ENCODE data around the gene SLC25A25. TPM values are rescaled to one million over a fixed set of nuclear protein-coding genes. Genes with fewer than 3 reads are reported as not detected.

The SLC25A25 gene
- total and polyA plus RNA-seq, 10 of the 15 experiments (the other 5 are each of a cell fraction or from before 2014, with no cell fraction given), result 0.04 to 17.1 (median 12.4) TPM; not detected in 1

DNA sequence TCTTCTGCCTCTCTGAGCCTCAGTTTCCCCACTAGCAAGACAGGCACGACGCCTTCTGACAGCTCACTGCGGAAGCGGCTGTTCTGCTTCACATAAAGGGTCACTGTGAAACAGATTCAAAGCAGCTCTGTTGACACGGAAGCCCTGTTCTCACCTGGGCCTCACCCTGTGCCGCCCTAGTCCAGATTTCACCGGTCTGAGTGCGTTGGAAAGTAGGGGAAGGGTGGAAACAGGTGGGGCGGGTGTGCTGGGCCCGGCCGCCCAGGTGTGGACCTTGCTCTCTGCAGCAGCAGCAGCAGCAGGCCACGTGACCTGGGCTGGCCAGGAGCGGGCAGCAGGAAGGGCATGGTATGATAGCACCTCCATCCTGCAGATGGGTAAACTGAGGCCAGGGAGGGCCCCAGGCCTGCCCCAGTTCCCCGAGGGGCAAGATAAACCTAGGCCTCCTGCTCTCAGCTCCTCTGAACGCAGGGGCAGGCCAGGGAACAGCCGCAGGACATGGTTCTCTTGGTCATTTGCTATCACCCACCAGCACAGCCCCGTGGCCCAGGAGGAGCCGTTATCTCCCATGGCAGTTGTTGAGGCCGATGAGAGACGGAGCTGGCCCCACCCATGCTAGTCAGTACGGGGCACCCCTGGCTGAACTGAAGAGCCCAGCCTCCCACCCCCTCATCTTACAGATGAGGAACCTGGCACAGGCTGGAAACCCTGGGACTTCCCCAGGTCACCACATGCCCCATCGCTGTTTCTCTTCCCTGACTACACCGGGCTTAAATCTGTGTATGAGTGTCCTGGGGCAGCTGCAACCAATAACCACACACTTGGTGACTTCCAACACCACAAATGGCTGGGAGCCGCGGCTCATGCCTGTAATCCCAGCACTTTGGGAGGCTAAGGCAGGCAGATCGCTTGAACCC, 47.4 kb downstream of the SLC25A25 start (continued):
- TF ChIP-seq PAX8 (IDR thresholded peaks at IDR 0.05), result no peak
- 0 out of 2 replicates have a peak, but pooled peaks have one; percentile 26 for TF ChIP-seq TBL1XR1 (IDR thresholded peaks at IDR 0.05; ENCODE audit: low read depth, low read length)
- TF ChIP-seq MYB (IDR thresholded peaks at IDR 0.05; ENCODE audit: borderline replicate concordance, low read depth, low read length), result no peak
- TF ChIP-seq KDM1A (IDR thresholded peaks at IDR 0.05; ENCODE audit: borderline replicate concordance), result no peak
- no peak for TF ChIP-seq SMC3 (IDR thresholded peaks at IDR 0.05; ENCODE audit: borderline replicate concordance, low read length)
- TF ChIP-seq ZNF622 (IDR thresholded peaks at IDR 0.05), result no peak
- TF ChIP-seq, protein P1, sequence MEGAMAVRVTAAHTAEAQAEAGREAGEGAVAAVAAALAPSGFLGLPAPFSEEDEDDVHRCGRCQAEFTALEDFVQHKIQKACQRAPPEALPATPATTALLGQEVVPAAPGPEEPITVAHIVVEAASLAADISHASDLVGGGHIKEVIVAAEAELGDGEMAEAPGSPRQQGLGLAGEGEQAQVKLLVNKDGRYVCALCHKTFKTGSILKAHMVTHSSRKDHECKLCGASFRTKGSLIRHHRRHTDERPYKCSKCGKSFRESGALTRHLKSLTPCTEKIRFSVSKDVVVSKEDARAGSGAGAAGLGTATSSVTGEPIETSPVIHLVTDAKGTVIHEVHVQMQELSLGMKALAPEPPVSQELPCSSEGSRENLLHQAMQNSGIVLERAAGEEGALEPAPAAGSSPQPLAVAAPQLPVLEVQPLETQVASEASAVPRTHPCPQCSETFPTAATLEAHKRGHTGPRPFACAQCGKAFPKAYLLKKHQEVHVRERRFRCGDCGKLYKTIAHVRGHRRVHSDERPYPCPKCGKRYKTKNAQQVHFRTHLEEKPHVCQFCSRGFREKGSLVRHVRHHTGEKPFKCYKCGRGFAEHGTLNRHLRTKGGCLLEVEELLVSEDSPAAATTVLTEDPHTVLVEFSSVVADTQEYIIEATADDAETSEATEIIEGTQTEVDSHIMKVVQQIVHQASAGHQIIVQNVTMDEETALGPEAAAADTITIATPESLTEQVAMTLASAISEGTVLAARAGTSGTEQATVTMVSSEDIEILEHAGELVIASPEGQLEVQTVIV (IDR thresholded peaks at IDR 0.05; ENCODE audit: borderline replicate concordance, partially characterized antibody), result no peak
- no peak for TF ChIP-seq NBN (IDR thresholded peaks at IDR 0.05)
- no peak for TF ChIP-seq ZNF24 (IDR thresholded peaks at IDR 0.05)
- no peak for TF ChIP-seq YY1 (IDR thresholded peaks at IDR 0.05; ENCODE audit: low read depth, low read length)
- TF ChIP-seq ATF7 (IDR thresholded peaks at IDR 0.05; ENCODE audit: low read depth), result no peak
- TF ChIP-seq CBX5 (IDR thresholded peaks at IDR 0.05; ENCODE audit: low read depth), result no peak
- peak; percentile 50; the same call in 1 of the 2 replicates for TF ChIP-seq CBFB (IDR thresholded peaks at IDR 0.05; ENCODE audit: low read depth)
- peak; percentile 78 for TF ChIP-seq EED (IDR thresholded peaks at IDR 0.05; ENCODE audit: low read depth)
- no peak for TF ChIP-seq YBX1 (IDR thresholded peaks at IDR 0.05)
- no peak for TF ChIP-seq SREBF1 (IDR thresholded peaks at IDR 0.05; ENCODE audit: low read length)
- no peak for TF ChIP-seq CREB1 (IDR thresholded peaks at IDR 0.05; ENCODE audit: low read depth)
- peak; percentile 71 for TF ChIP-seq DPF2 (IDR thresholded peaks at IDR 0.05)
- no peak for TF ChIP-seq ZNF274 (IDR thresholded peaks at IDR 0.05; ENCODE audit: insufficient read depth, insufficient read length)
- peak; percentile 83 for TF ChIP-seq IKZF1 (conservative IDR thresholded peaks at IDR 0.05)
- TF ChIP-seq ASH2L (IDR thresholded peaks at IDR 0.05; ENCODE audit: borderline replicate concordance, low read depth), result no peak
- TF ChIP-seq, protein P2, sequence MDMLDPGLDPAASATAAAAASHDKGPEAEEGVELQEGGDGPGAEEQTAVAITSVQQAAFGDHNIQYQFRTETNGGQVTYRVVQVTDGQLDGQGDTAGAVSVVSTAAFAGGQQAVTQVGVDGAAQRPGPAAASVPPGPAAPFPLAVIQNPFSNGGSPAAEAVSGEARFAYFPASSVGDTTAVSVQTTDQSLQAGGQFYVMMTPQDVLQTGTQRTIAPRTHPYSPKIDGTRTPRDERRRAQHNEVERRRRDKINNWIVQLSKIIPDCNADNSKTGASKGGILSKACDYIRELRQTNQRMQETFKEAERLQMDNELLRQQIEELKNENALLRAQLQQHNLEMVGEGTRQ (IDR thresholded peaks at IDR 0.05; ENCODE audit: borderline replicate concordance, low read depth, low read length), result no peak
- TF ChIP-seq TCF3 (IDR thresholded peaks at IDR 0.05; ENCODE audit: borderline replicate concordance, insufficient read depth, low read depth, low read length), result 0 out of 2 replicates have a peak, but pooled peaks have one; percentile 37
- TF ChIP-seq NR2F1 (conservative IDR thresholded peaks at IDR 0.05), result peak; percentile 31; the same call in 1 of the 2 replicates
- no peak for TF ChIP-seq RCOR1 (conservative IDR thresholded peaks at IDR 0.05; ENCODE audit: low read depth, low read length)
- TF ChIP-seq NFYB (IDR thresholded peaks at IDR 0.05; ENCODE audit: insufficient read depth, low read depth, low read length), result no peak
- TF ChIP-seq, protein P3, sequence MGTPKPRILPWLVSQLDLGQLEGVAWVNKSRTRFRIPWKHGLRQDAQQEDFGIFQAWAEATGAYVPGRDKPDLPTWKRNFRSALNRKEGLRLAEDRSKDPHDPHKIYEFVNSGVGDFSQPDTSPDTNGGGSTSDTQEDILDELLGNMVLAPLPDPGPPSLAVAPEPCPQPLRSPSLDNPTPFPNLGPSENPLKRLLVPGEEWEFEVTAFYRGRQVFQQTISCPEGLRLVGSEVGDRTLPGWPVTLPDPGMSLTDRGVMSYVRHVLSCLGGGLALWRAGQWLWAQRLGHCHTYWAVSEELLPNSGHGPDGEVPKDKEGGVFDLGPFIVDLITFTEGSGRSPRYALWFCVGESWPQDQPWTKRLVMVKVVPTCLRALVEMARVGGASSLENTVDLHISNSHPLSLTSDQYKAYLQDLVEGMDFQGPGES (IDR thresholded peaks at IDR 0.05), result no peak
- TF ChIP-seq, protein P4, sequence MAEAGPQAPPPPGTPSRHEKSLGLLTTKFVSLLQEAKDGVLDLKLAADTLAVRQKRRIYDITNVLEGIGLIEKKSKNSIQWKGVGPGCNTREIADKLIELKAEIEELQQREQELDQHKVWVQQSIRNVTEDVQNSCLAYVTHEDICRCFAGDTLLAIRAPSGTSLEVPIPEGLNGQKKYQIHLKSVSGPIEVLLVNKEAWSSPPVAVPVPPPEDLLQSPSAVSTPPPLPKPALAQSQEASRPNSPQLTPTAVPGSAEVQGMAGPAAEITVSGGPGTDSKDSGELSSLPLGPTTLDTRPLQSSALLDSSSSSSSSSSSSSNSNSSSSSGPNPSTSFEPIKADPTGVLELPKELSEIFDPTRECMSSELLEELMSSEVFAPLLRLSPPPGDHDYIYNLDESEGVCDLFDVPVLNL (IDR thresholded peaks at IDR 0.05; ENCODE audit: low read depth, low read length), result no peak
- no peak for TF ChIP-seq BRCA1 (IDR thresholded peaks at IDR 0.05; ENCODE audit: low read depth, low read length)

Data from GM12878 (cell line).